ENCODE data around the gene NPHP4. TPM values are rescaled to one million over a fixed set of nuclear protein-coding genes. Genes with fewer than 3 reads are reported as not detected.
"Not testable (repeated sequence)": the region's sequence is repeated elsewhere in the genome, so short reads cannot be mapped to it uniquely, and the experiment has no call there.

The NPHP4 gene
- total RNA-seq, 1 donor from 2014 or later, result 8.6 TPM

- DNase-seq, result no peak
Measured at GRCh38 chr1:5934058-5934884, 58.0 kb downstream of the NPHP4 start.

GRCh38 chr1:5933676-5934057 lies 58.6 kb downstream of the NPHP4 start:
- DNase-seq, result no peak

GRCh38 chr1:5933050-5933449 lies 59.2 kb downstream of the NPHP4 start:
- no peak for DNase-seq

GRCh38 chr1:5928714-5929400 lies 63.4 kb downstream of the NPHP4 start:
- DNase-seq, result no peak

- DNase-seq, result no peak
Measured at GRCh38 chr1:5927506-5928370, 64.5 kb downstream of the NPHP4 start.

GRCh38 chr1:5926686-5927435 lies 65.4 kb downstream of the NPHP4 start:
- DNase-seq, result no peak

GRCh38 chr1:5922700-5923330 lies 69.4 kb downstream of the NPHP4 start:
- not testable (repeated sequence) for DNase-seq

- DNase-seq, result no peak
Measured at GRCh38 chr1:5921671-5922070, 70.6 kb downstream of the NPHP4 start.

GRCh38 chr1:5921129-5921528 lies 71.1 kb downstream of the NPHP4 start:
- no peak for DNase-seq

GRCh38 chr1:5920201-5920600 lies 72.0 kb downstream of the NPHP4 start:
- DNase-seq, result no peak

- no peak for DNase-seq
Measured at GRCh38 chr1:5918275-5918649, 74.0 kb downstream of the NPHP4 start.

GRCh38 chr1:5917591-5918274 lies 74.5 kb downstream of the NPHP4 start:
- DNase-seq, result no peak

- no peak for DNase-seq
Measured at GRCh38 chr1:5917281-5917590, 75.0 kb downstream of the NPHP4 start.

GRCh38 chr1:5916572-5917280 lies 75.5 kb downstream of the NPHP4 start:
- no peak for DNase-seq

GRCh38 chr1:5915587-5916571 lies 76.3 kb downstream of the NPHP4 start:
- DNase-seq, result no peak

- DNase-seq, result no peak
Measured at GRCh38 chr1:5914676-5915365, 77.4 kb downstream of the NPHP4 start.

- DNase-seq, result no peak
Measured at GRCh38 chr1:5913876-5914275, 78.3 kb downstream of the NPHP4 start.

- DNase-seq, result no peak
Measured at GRCh38 chr1:5913078-5913845, 79.0 kb downstream of the NPHP4 start.

Data from occipital lobe (tissue), 2 donors.